Osteoblast (primary cell): ENCODE data around the gene PIAS1. TPM values are rescaled to one million over a fixed set of nuclear protein-coding genes. Genes with fewer than 3 reads are reported as not detected.

ENCODE experiments used
- DNase-seq: peaks from one replicate; pipeline ENCODE4 v3.0.0; 2011; ENCODE audit warnings: low spot score, mixed read lengths; ENCODE audit not compliant: insufficient read length; ENCODE audit errors: missing footprints
- H2AFZ ChIP-seq: 2 replicates; pipeline ENCODE4 v1.6.0; 2011; ENCODE audit warnings: mild to moderate bottlenecking, low read length
- H3K27ac ChIP-seq: 2 replicates; pipeline ENCODE4 v1.5.1; 2011; ENCODE audit warnings: mild to moderate bottlenecking, low read depth, low read length, moderate library complexity
- H3K27me3 ChIP-seq: 2 replicates; pipeline ENCODE4 v1.6.0; 2012; ENCODE audit warnings: mild to moderate bottlenecking, control low read depth, inconsistent platforms, low read length, moderate library complexity; ENCODE audit not compliant: insufficient read depth
- H3K36me3 ChIP-seq: 2 replicates; pipeline ENCODE4 v1.5.1; 2011; ENCODE audit warnings: mild to moderate bottlenecking, low read length, control low read depth, moderate library complexity; ENCODE audit not compliant: insufficient read depth
- H3K4me1 ChIP-seq: 2 replicates; pipeline ENCODE4 v1.5.1; 2011; ENCODE audit warnings: mild to moderate bottlenecking, low read length, control low read depth, moderate library complexity; ENCODE audit not compliant: insufficient read depth
- H3K4me2 ChIP-seq: 2 replicates; pipeline ENCODE4 v1.6.0; 2011; ENCODE audit warnings: mild to moderate bottlenecking, low read length; ENCODE audit not compliant: insufficient read depth
- H3K4me3 ChIP-seq: fragments of 200-600 bp; sonication (generic); 3 replicates; pipeline ENCODE4 v1.5.1; 2012; ENCODE audit warnings: mild to moderate bottlenecking, low read length, inconsistent platforms; ENCODE audit not compliant: insufficient read depth
- H3K79me2 ChIP-seq: 2 replicates; pipeline ENCODE4 v1.6.0; 2012; ENCODE audit warnings: mild to moderate bottlenecking, low read length, control low read depth, inconsistent platforms; ENCODE audit not compliant: insufficient read depth
- H3K9me3 ChIP-seq: 2 replicates; pipeline ENCODE4 v1.5.1; 2011; ENCODE audit warnings: low read depth, low read length, control low read depth
- H4K20me1 ChIP-seq: 2 replicates; pipeline ENCODE4 v1.6.0; 2012; ENCODE audit warnings: mild to moderate bottlenecking, low read length, control low read depth; ENCODE audit not compliant: insufficient read depth
- total RNA-seq: library from RNA; depleted of rRNA; stranded (reverse); fragments of >200 nt; gene quantifications from 2 replicates; pipeline ENCODE4 v1.2.3, GENCODE V29; 2012
- TF ChIP-seq, protein P1 (sequence below): IDR thresholded peaks from 2 replicates; pipeline ENCODE4 v1.5.1; 2011; ENCODE audit warnings: mild to moderate bottlenecking, low read depth, low read length, moderate library complexity; ENCODE audit errors: extremely low read depth

The PIAS1 gene
- total RNA-seq, 1 donor: 29.0 TPM

- TF ChIP-seq, protein P1, sequence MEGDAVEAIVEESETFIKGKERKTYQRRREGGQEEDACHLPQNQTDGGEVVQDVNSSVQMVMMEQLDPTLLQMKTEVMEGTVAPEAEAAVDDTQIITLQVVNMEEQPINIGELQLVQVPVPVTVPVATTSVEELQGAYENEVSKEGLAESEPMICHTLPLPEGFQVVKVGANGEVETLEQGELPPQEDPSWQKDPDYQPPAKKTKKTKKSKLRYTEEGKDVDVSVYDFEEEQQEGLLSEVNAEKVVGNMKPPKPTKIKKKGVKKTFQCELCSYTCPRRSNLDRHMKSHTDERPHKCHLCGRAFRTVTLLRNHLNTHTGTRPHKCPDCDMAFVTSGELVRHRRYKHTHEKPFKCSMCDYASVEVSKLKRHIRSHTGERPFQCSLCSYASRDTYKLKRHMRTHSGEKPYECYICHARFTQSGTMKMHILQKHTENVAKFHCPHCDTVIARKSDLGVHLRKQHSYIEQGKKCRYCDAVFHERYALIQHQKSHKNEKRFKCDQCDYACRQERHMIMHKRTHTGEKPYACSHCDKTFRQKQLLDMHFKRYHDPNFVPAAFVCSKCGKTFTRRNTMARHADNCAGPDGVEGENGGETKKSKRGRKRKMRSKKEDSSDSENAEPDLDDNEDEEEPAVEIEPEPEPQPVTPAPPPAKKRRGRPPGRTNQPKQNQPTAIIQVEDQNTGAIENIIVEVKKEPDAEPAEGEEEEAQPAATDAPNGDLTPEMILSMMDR: no peak
Measured at GRCh38 chr15:68203956-68204355, 149.8 kb downstream of the PIAS1 start.

GRCh38 chr15:68204361-68204760 lies 150.2 kb downstream of the PIAS1 start:
- Histone ChIP-seq H3K79me2 (peaks cover 4% of the 10 kb centered on the region), H3K9me3 (no peaks in the 10 kb centered on the region), H3K4me1 (peaks cover 6% of the 10 kb centered on the region), H3K27me3 (no peaks in the 10 kb centered on the region), H3K27ac (no peak overlapping the region), H3K4me2 (no peak overlapping the region), H3K36me3 (no peaks in the 10 kb centered on the region), H3K4me3 (no peak overlapping the region), H4K20me1 (peaks cover 9% of the 10 kb centered on the region), H2AFZ (no peak overlapping the region)
- TF ChIP-seq, protein P1: no peak
- DNase-seq: no peak

More at GRCh38 chr15:68203956-68204355, 149.8 kb downstream of the PIAS1 start:
- Histone ChIP-seq H4K20me1 (peaks cover 9% of the 10 kb centered on the region), H3K4me3 (no peak overlapping the region), H3K27me3 (no peaks in the 10 kb centered on the region), H2AFZ (no peak overlapping the region), H3K79me2 (peaks cover 1% of the 10 kb centered on the region), H3K27ac (no peak overlapping the region), H3K36me3 (no peaks in the 10 kb centered on the region), H3K4me2 (no peak overlapping the region), H3K9me3 (no peaks in the 10 kb centered on the region), H3K4me1 (peaks cover 6% of the 10 kb centered on the region)
- no peak for DNase-seq

GRCh38 chr15:68204776-68205557 lies 150.9 kb downstream of the PIAS1 start, which contains the start of gene CALML4:
CALML4 (minus strand) TSS chr15:68205332; CDS start chr15:68205247, 85 bp downstream.
- Histone ChIP-seq H3K79me2 (peaks cover 7% of the 10 kb centered on the region), H3K36me3 (no peaks in the 10 kb centered on the region), H4K20me1 (peaks cover 9% of the 10 kb centered on the region), H3K27me3 (no peaks in the 10 kb centered on the region), H3K27ac (no peak within 1 kb of the TSS), H3K4me3 (no peak within 1 kb of the TSS), H2AFZ (no peak within 1 kb of the TSS), H3K9me3 (no peaks in the 10 kb centered on the region), H3K4me1 (peaks cover 5% of the 10 kb centered on the region), H3K4me2 (no peak within 1 kb of the TSS)
- peak; percentile 92 for DNase-seq
- TF ChIP-seq, protein P1: no peak

GRCh38 chr15:68205558-68205944 lies 151.4 kb downstream of the PIAS1 start:
- no peaks in the 10 kb centered on the region for H3K4me1 ChIP-seq
- TF ChIP-seq, protein P1: no peak
- no peaks in the 10 kb centered on the region for H3K36me3 ChIP-seq
- H3K4me3 ChIP-seq: no peak overlapping the region
- H2AFZ ChIP-seq: no peak overlapping the region
- no peak overlapping the region for H3K27ac ChIP-seq
- peaks cover 7% of the 10 kb centered on the region for H3K79me2 ChIP-seq
- H3K9me3 ChIP-seq: no peaks in the 10 kb centered on the region
- H4K20me1 ChIP-seq: peaks cover 9% of the 10 kb centered on the region
- H3K4me2 ChIP-seq: no peak overlapping the region
- peak; percentile 73 for DNase-seq
- no peaks in the 10 kb centered on the region for H3K27me3 ChIP-seq
